GM12875 (cell line): ENCODE measurements around the gene ADISSP.

Experiments used
- H3K4me3 ChIP-seq: one replicate; pipeline ENCODE4 v1.5.1; 2011; ENCODE audit warnings: low read depth, low read length, control low read depth
- CTCF ChIP-seq: IDR thresholded peaks from 2 replicates; pipeline ENCODE4 v1.5.1; 2011; ENCODE audit warnings: low read depth, mild to moderate bottlenecking, control low read depth, inconsistent platforms, low read length, moderate library complexity, borderline replicate concordance; ENCODE audit not compliant: insufficient read depth

The ADISSP gene

GRCh38 chr20:3811467-3812258 is 44.1 kb upstream of the ADISSP start:
- no peak for TF ChIP-seq CTCF
- no peak overlapping the region for H3K4me3 ChIP-seq

- no peak overlapping the region for H3K4me3 ChIP-seq
- no peak for TF ChIP-seq CTCF
Measured at GRCh38 chr20:3808544-3808943, 41.0 kb upstream of the ADISSP start.

GRCh38 chr20:3804781-3805180 is 37.2 kb upstream of the ADISSP start:
- no peak for TF ChIP-seq CTCF
- H3K4me3 ChIP-seq = no peak overlapping the region

- H3K4me3 ChIP-seq = no peak overlapping the region
- no peak for TF ChIP-seq CTCF
Measured at GRCh38 chr20:3804254-3804751, 36.8 kb upstream of the ADISSP start.

- TF ChIP-seq CTCF = no peak
Measured at GRCh38 chr20:3803854-3804253, 36.3 kb upstream of the ADISSP start.

GRCh38 chr20:3803289-3803688 is 35.7 kb upstream of the ADISSP start:
- no peak overlapping the region for H3K4me3 ChIP-seq
- TF ChIP-seq CTCF = no peak

More at GRCh38 chr20:3803854-3804253, 36.3 kb upstream of the ADISSP start:
- H3K4me3 ChIP-seq = no peak overlapping the region
